ENCODE measurements around the gene OR1J1. TPM values are rescaled to one million over a fixed set of nuclear protein-coding genes. Genes with fewer than 3 reads are reported as not detected.

Gene OR1J1
- total RNA-seq, 1 experiment from 2014 or later, result not detected

DNA sequence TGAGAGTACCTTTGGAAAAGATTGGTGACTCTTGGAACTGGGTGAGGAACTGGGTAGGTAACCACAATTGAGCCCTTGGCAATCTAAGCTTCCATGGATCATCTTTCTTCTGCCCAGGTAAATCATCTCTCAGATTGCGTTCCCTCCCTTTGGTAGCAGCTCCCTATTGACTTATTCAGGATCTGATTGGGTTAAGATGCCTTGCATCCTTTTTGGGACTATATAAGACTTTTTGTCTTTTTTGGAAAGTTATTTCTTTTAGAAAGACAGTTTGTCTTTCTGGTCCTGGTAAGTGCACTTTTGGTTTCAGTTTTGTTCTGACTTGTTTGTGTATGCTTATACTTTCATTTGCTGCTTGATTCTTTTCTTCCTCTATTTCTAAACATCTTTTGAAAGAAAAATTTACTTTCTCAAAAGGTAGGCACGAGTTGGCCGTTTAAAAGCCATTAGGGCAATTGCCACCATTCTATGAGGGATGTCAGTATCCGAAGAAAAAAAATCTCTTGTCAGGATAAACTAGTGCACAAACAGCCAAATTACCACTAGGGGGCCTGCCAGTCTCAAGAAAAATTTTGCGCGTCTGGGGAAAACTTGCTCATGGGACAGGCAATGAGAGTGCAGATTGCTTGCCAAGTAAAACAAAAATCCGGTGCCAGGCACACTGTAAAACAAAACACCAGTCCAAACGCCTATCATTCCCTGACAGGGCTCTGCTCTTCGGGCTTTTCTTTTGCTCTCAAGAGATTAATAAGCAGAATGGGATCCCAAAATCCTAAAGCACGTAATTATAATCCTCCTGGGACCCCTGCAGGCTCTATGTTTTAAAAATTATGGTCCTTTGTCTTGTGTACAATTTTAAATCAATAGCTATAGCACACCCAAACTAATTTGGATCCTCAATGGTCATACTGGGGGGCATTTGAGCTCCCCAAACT is 12.8 kb downstream of the OR1J1 start:
- DNase-seq (ENCODE audit: low read depth, low spot score) (no peak), ATAC-seq (peak; percentile 90)
- Histone ChIP-seq H3K36me3 (ENCODE audit: control insufficient read depth, insufficient read depth, low read length) (no peaks in the 10 kb centered on the region), H3K27ac (ENCODE audit: low read length) (no peak overlapping the region; the same call in 1 of the 2 replicates), H3K27me3 (ENCODE audit: control insufficient read depth, insufficient read depth, low read length) (no peaks in the 10 kb centered on the region; the same call in 1 of the 2 replicates), H3K4me1 (ENCODE audit: control insufficient read depth, insufficient read depth, low read length) (no peaks in the 10 kb centered on the region), H3K4me3 (ENCODE audit: low read depth in 2 of 2, low read length in 2 of 2) (peak overlapping the region; percentile 40 to 65), H3K9me3 (ENCODE audit: control insufficient read depth, insufficient read depth, low read depth, low read length) (no peaks in the 10 kb centered on the region)
- in situ Hi-C loops (cut with HindIII; ENCODE audit: low pct_unique_long_range_greater_than_20kb, low sequenced_read_pairs) (no loop called here), intact Hi-C loops (cut with micrococcal nuclease; ENCODE audit: unreplicated experiment) (loop anchor here (1.0 kb wide), 1 partner anchor 345 kb away; no protein-coding TSS in a partner anchor)
- CTCF ChIA-PET, result interaction anchor here (1.5 kb wide), 1 partner anchor 11 kb away, joined by 5 read pairs; no protein-coding TSS in a partner anchor
- POLR2A ChIA-PET, result no interaction called here
- BruUV-seq (replicated peaks), result no TSS peak
- TF ChIP-seq, protein P1, sequence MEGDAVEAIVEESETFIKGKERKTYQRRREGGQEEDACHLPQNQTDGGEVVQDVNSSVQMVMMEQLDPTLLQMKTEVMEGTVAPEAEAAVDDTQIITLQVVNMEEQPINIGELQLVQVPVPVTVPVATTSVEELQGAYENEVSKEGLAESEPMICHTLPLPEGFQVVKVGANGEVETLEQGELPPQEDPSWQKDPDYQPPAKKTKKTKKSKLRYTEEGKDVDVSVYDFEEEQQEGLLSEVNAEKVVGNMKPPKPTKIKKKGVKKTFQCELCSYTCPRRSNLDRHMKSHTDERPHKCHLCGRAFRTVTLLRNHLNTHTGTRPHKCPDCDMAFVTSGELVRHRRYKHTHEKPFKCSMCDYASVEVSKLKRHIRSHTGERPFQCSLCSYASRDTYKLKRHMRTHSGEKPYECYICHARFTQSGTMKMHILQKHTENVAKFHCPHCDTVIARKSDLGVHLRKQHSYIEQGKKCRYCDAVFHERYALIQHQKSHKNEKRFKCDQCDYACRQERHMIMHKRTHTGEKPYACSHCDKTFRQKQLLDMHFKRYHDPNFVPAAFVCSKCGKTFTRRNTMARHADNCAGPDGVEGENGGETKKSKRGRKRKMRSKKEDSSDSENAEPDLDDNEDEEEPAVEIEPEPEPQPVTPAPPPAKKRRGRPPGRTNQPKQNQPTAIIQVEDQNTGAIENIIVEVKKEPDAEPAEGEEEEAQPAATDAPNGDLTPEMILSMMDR (IDR thresholded peaks at IDR 0.05), result peak; percentile 80
- TF ChIP-seq TCF7L2 (IDR thresholded peaks at IDR 0.05; ENCODE audit: low read depth, low read length), result no peak
- TF ChIP-seq, protein P2, sequence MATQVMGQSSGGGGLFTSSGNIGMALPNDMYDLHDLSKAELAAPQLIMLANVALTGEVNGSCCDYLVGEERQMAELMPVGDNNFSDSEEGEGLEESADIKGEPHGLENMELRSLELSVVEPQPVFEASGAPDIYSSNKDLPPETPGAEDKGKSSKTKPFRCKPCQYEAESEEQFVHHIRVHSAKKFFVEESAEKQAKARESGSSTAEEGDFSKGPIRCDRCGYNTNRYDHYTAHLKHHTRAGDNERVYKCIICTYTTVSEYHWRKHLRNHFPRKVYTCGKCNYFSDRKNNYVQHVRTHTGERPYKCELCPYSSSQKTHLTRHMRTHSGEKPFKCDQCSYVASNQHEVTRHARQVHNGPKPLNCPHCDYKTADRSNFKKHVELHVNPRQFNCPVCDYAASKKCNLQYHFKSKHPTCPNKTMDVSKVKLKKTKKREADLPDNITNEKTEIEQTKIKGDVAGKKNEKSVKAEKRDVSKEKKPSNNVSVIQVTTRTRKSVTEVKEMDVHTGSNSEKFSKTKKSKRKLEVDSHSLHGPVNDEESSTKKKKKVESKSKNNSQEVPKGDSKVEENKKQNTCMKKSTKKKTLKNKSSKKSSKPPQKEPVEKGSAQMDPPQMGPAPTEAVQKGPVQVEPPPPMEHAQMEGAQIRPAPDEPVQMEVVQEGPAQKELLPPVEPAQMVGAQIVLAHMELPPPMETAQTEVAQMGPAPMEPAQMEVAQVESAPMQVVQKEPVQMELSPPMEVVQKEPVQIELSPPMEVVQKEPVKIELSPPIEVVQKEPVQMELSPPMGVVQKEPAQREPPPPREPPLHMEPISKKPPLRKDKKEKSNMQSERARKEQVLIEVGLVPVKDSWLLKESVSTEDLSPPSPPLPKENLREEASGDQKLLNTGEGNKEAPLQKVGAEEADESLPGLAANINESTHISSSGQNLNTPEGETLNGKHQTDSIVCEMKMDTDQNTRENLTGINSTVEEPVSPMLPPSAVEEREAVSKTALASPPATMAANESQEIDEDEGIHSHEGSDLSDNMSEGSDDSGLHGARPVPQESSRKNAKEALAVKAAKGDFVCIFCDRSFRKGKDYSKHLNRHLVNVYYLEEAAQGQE (IDR thresholded peaks at IDR 0.05; ENCODE audit: insufficient read depth in 1 of 2, low read depth in 2 of 2, low read length in 1 of 2), result no peak

DNA sequence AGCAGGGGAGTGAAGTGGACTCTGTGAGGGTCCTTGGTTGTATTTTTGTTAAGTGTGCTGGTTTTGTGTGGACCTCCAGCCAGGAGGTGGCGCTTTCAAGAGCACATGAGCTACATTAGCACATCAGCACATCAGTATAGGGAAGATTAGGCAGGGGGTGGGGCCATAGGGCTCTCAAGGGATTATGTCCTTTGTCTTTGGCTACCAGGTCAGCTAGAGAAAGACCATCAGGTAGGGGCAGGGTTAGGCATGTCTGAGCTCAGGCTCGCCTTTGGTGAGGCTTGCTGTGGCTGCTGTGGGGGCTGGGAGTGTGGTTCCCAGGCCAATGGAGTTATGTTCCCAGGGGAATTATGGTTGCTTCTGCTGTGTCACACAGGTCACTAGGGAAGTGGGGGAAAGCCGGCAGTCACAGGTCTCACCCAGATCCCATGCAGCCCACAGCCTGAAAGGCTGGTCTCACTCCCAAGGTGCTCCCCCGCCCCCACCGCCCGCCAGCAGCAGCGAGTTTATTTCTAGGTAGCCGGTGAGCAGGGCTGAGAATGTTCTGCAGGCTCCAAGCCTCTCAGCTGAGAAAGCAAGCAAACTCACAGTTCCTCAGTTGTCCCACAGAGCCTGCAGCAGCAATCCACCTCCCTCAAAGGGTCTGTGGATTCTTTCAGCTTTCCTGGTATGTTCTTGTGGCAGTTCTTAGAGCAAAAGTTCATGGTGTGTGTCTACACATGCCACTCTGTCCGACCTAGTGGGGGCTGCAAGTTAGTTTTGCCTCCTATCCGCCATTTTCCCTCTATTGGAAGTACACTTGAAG is 13.7 kb downstream of the OR1J1 start:
- BruUV-seq (replicated peaks), result no TSS peak
- DNase-seq (ENCODE audit: low read depth, low spot score) (no peak), ATAC-seq (peak; percentile 63)
- ChIA-PET CTCF (interaction anchor here (0.6 to 1.5 kb wide), 3 partner anchors 10 to 425 kb away, joined by 4 to 7 read pairs (median 5); no protein-coding TSS in a partner anchor), POLR2A (no interaction called here)
- intact Hi-C loops (cut with micrococcal nuclease; ENCODE audit: unreplicated experiment), result no loop called here
- Histone ChIP-seq H3K27ac (ENCODE audit: low read length) (no peak overlapping the region; the same call in 1 of the 2 replicates), H3K36me3 (ENCODE audit: control insufficient read depth, insufficient read depth, low read length) (no peaks in the 10 kb centered on the region), H3K9me3 (ENCODE audit: control insufficient read depth, insufficient read depth, low read depth, low read length) (no peaks in the 10 kb centered on the region), H3K4me1 (ENCODE audit: control insufficient read depth, insufficient read depth, low read length) (no peaks in the 10 kb centered on the region), H3K27me3 (ENCODE audit: control insufficient read depth, insufficient read depth, low read length) (no peaks in the 10 kb centered on the region; the same call in 1 of the 2 replicates), H3K4me3 (ENCODE audit: low read depth in 2 of 2, low read length in 2 of 2) (peak overlapping the region; percentile 40 to 65)
- TF ChIP-seq, protein P1 (IDR thresholded peaks at IDR 0.05), result peak; percentile 69
- TF ChIP-seq, protein P2 (IDR thresholded peaks at IDR 0.05; ENCODE audit: insufficient read depth in 1 of 2, low read depth in 2 of 2, low read length in 1 of 2), result no peak
- in situ Hi-C loops (cut with HindIII; ENCODE audit: low pct_unique_long_range_greater_than_20kb, low sequenced_read_pairs), result no loop called here
